GM12865 (cell line): ENCODE results near the gene KCTD7.
"Not testable (repeated sequence)": the region's sequence is repeated elsewhere in the genome, so short reads cannot be mapped to it uniquely, and the experiment has no call there.

Experiments
- DNase-seq: peaks from one replicate; pipeline ENCODE4 v3.0.0; 2010; ENCODE audit warnings: low read depth
- H3K4me3 ChIP-seq: 2 replicates; pipeline ENCODE4 v1.5.1; 2011; ENCODE audit warnings: mild to moderate bottlenecking, low read depth, low read length, control low read depth
- TF ChIP-seq, protein P1 (sequence below): IDR thresholded peaks from 2 replicates; pipeline ENCODE4 v1.5.1; 2011; ENCODE audit warnings: low read length, control low read depth, low read depth, inconsistent platforms; ENCODE audit not compliant: insufficient read depth; ENCODE audit errors: missing control alignments

Gene KCTD7

GRCh38 chr7:66630531-66630930 lies 1.9 kb downstream of the KCTD7 start:
- DNase-seq: no peak

GRCh38 chr7:66631471-66631870 lies 2.8 kb downstream of the KCTD7 start:
- DNase-seq: peak; percentile 26
- peak overlapping the region; percentile 30 for H3K4me3 ChIP-seq
- TF ChIP-seq, protein P1, sequence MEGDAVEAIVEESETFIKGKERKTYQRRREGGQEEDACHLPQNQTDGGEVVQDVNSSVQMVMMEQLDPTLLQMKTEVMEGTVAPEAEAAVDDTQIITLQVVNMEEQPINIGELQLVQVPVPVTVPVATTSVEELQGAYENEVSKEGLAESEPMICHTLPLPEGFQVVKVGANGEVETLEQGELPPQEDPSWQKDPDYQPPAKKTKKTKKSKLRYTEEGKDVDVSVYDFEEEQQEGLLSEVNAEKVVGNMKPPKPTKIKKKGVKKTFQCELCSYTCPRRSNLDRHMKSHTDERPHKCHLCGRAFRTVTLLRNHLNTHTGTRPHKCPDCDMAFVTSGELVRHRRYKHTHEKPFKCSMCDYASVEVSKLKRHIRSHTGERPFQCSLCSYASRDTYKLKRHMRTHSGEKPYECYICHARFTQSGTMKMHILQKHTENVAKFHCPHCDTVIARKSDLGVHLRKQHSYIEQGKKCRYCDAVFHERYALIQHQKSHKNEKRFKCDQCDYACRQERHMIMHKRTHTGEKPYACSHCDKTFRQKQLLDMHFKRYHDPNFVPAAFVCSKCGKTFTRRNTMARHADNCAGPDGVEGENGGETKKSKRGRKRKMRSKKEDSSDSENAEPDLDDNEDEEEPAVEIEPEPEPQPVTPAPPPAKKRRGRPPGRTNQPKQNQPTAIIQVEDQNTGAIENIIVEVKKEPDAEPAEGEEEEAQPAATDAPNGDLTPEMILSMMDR: no peak

More at GRCh38 chr7:66630531-66630930, 1.9 kb downstream of the KCTD7 start:
- TF ChIP-seq, protein P1: no peak
- no peak overlapping the region for H3K4me3 ChIP-seq

DNA sequence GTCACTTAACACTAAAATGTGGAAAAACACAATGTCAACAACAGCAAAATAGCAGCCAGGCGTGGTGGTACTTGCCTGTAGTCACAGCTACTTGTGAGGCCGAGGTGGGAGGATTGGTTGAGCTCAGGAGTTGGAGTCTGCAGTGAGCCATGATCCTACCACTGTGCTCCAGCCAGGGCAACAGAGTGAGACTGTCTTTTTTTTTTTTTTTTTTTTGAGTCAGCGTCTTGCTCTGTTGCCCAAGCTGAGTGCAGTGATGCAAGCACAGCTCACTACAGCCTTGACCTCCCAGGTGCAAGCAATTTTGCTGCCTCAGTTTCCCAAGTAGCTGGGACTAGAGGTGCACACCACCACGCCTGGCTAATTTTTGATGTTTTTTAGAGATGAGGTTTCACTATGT lies 6.1 kb downstream of the KCTD7 start:
- TF ChIP-seq, protein P1: no peak
- peak; percentile 31 for DNase-seq
- no peak overlapping the region for H3K4me3 ChIP-seq

DNA sequence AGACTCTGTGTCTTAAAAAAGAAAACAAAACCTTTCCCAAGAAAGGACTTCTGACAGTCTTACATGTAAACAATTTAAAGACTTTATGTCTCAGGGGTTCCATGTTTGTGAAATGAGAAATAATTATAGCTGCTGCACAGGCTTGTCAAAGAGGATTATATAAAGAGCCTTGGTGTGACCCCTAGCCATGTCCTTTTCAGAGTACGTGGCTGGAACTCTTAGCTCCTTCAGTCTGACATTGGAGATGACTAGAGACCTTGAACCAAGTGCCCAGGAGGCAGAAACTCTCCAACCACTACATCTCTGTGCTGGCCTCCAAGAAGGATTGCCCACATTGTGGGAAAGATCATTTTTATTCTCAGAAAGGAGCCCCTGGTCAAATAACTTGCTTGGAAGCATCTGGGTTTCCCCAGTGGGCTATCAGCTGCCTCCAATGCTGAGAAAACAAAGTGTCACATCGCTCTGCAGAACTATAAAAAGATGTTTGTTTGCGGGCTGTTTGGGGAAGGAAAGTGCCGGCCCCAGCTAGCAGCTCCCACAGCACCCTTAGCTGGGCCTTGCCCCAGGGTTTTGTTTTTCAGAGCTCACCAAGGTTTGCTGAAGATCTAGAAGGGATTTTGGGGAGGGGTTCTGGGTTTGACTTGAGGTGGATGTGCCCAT lies 6.8 kb downstream of the KCTD7 start:
- H3K4me3 ChIP-seq, DNase-seq: not testable (repeated sequence)

- peak; percentile 28 for DNase-seq
- not testable (repeated sequence) for H3K4me3 ChIP-seq
Observed at GRCh38 chr7:66635982-66636546, 7.4 kb downstream of the KCTD7 start.

GRCh38 chr7:66638309-66639099 lies 9.8 kb downstream of the KCTD7 start:
- no peak for DNase-seq
- no peak overlapping the region for H3K4me3 ChIP-seq
- TF ChIP-seq, protein P1: no peak

DNA sequence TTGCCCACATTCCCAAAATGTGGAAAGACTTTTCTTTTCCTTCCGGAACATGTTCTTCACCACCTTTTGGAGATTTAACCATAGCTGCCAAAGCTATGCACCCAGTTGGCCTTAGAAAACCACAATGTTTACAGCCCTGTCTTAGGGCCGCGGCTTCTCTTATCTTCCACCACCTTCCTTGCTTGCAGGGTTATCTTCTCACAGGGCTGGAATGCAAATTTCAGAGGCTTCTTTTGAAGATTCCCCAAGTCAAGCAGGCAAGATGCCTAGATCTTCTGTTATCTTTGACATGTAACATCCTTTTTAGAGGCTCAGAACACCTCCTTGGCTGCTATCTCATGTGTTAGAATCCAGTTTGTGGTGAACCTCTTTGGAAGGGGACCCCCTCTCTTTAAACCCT lies 11.1 kb downstream of the KCTD7 start:
- no peak overlapping the region for H3K4me3 ChIP-seq
- TF ChIP-seq, protein P1: no peak
- no peak for DNase-seq
